Neuronal stem cell (in vitro differentiated cells): ENCODE results near the gene TREH.
"Not testable (repeated sequence)": the region's sequence is repeated elsewhere in the genome, so short reads cannot be mapped to it uniquely, and the experiment has no call there.

Experiments used
- DNase-seq: peaks from one replicate; pipeline ENCODE4 v3.0.0-alpha.2; 2013; ENCODE audit warnings: low spot score
- H2AFZ ChIP-seq: one replicate; pipeline ENCODE4 v1.6.1; 2013; ENCODE audit warnings: mild to moderate bottlenecking, low read length, inconsistent platforms
- H2AK5ac ChIP-seq: 2 replicates; pipeline ENCODE4 v1.6.1; 2013; ENCODE audit warnings: low read depth, mild to moderate bottlenecking, inconsistent platforms, low read length, moderate library complexity, mixed read lengths
- H2BK120ac ChIP-seq: 2 replicates; pipeline ENCODE4 v1.6.1; 2013; ENCODE audit warnings: low read depth, mild to moderate bottlenecking, inconsistent platforms, low read length, moderate library complexity, mixed read lengths
- H2BK12ac ChIP-seq: one replicate; pipeline ENCODE4 v1.6.1; 2013; ENCODE audit warnings: low read length, inconsistent platforms
- H2BK15ac ChIP-seq: 2 replicates; pipeline ENCODE4 v1.6.1; 2013; ENCODE audit warnings: mild to moderate bottlenecking, low read length, inconsistent platforms, mixed read lengths
- H2BK5ac ChIP-seq: one replicate; pipeline ENCODE4 v1.6.1; 2013; ENCODE audit warnings: inconsistent platforms, mild to moderate bottlenecking, low read length, moderate library complexity
- H3K14ac ChIP-seq: one replicate; pipeline ENCODE4 v1.6.1; 2013; ENCODE audit warnings: low read length, inconsistent platforms
- H3K18ac ChIP-seq: 2 replicates; pipeline ENCODE4 v1.6.1; 2013; ENCODE audit warnings: low read length, inconsistent platforms
- H3K23ac ChIP-seq: 2 replicates; pipeline ENCODE4 v1.6.1; 2013; ENCODE audit warnings: low read depth, mild to moderate bottlenecking, mixed read lengths, low read length, inconsistent platforms; ENCODE audit not compliant: poor library complexity
- H3K27ac ChIP-seq: replicated peaks from 3 replicates; pipeline ENCODE4 v1.5.1; 2013; ENCODE audit warnings: low read length, inconsistent platforms
- H3K27me3 ChIP-seq, 3 experiments: 2 replicates each; pipeline ENCODE4 v1.6.1; 2013; ENCODE audit warnings: low read length in 3 of 3, mild to moderate bottlenecking in 2 of 3, inconsistent platforms in 1 of 3, low read depth in 1 of 3, mixed read lengths in 1 of 3, moderate library complexity in 1 of 3; ENCODE audit not compliant: control insufficient read depth in 3 of 3, insufficient read depth in 3 of 3
- H3K36me3 ChIP-seq, 2 donors: replicated peaks in 1 of 2; 2 replicates each; pipeline ENCODE4 v1.6.1; 2013; ENCODE audit warnings: low read length in 2 of 2; ENCODE audit not compliant: control insufficient read depth in 2 of 2, insufficient read depth in 2 of 2
- H3K4ac ChIP-seq: 2 replicates; pipeline ENCODE4 v1.6.1; 2013; ENCODE audit warnings: inconsistent platforms, mild to moderate bottlenecking, low read length, moderate library complexity
- H3K4me1 ChIP-seq, 2 donors: 1 replicate in 1 of 2; 2 replicates in 1 of 2; pipeline ENCODE4 v1.6.1; 2013; ENCODE audit warnings: low read length in 2 of 2, low read depth in 1 of 2; ENCODE audit not compliant: control insufficient read depth in 2 of 2, insufficient read depth in 1 of 2
- H3K4me2 ChIP-seq: one replicate; pipeline ENCODE4 v1.6.1; 2013; ENCODE audit warnings: mild to moderate bottlenecking, low read length, inconsistent platforms; ENCODE audit not compliant: insufficient read depth, poor library complexity, severe bottlenecking
- H3K4me3 ChIP-seq, 2 donors: 2 replicates each; pipeline ENCODE4 v1.5.1; 2013; ENCODE audit warnings: low read length in 2 of 2, mild to moderate bottlenecking in 2 of 2, inconsistent platforms in 1 of 2, moderate library complexity in 1 of 2
- H3K79me1 ChIP-seq: one replicate; pipeline ENCODE4 v1.6.1; 2013; ENCODE audit warnings: low read depth, mild to moderate bottlenecking, inconsistent platforms, low read length, moderate library complexity
- H3K9ac ChIP-seq: one replicate; pipeline ENCODE4 v1.6.1; 2013; ENCODE audit warnings: mild to moderate bottlenecking, low read depth, low read length, inconsistent platforms; ENCODE audit not compliant: poor library complexity
- H3K9me3 ChIP-seq, 2 donors: replicated peaks in 1 of 2; 2 replicates each; pipeline versions ENCODE3 to v1.6.1; 2013; ENCODE audit warnings: low read length in 2 of 2, mild to moderate bottlenecking in 2 of 2, inconsistent platforms in 1 of 2, low read depth in 1 of 2, mixed read lengths in 1 of 2, moderate library complexity in 1 of 2; ENCODE audit not compliant: control insufficient read depth in 2 of 2, insufficient read depth in 1 of 2
- H4K8ac ChIP-seq: one replicate; pipeline ENCODE4 v1.6.1; 2013; ENCODE audit warnings: low read depth, mild to moderate bottlenecking, inconsistent platforms, low read length, moderate library complexity
- H4K91ac ChIP-seq: one replicate; pipeline ENCODE4 v1.6.1; 2013; ENCODE audit warnings: low read length, low read depth, mild to moderate bottlenecking, inconsistent platforms; ENCODE audit not compliant: poor library complexity
- WGBS, 2 donors: extraction: QIAGEN DNeasy Blood & Tissue Kit; methylation state at CpG; one replicate each; pipeline ENCODE4 v1.1.7; 2013; ENCODE audit warnings: missing lambda C conversion rate in 2 of 2, mixed read lengths in 1 of 2; ENCODE audit not compliant: insufficient read length in 2 of 2, insufficient replicate concordance in 1 of 2; ENCODE audit errors: extremely low coverage in 2 of 2; 5-methylcytosine and 5-hydroxymethylcytosine counted together

TREH gene

DNA sequence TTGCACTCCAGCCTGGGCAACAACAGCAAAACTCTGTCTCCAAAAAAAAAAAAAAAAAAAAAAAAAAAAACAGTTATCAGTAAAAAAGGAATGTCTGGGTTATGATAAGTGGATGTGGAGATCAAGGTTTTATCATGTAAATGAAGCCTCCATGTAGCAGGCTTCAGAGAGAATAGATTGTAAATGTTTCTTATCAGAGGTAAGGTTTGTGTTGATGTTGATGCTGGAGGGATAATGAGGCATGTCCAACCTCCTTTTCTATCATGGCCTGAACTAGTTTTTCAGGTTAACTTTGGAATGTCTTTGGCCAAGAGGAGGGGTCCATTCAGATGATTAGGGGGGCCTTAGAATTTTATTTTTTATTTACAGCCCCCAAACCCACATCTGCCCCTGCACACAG, 35.4 kb upstream of the TREH start:
- Histone ChIP-seq H3K18ac (peak overlapping the region; percentile 76), H3K4me2 (no peak overlapping the region), H3K27ac (no peak overlapping the region), H3K23ac (no peak overlapping the region), H2BK120ac (no peak overlapping the region), H2AFZ (peak overlapping the region; percentile 83), H3K14ac (no peak overlapping the region), H3K79me1 (no peaks in the 10 kb centered on the region), H3K9ac (no peak overlapping the region), H4K91ac (no peak overlapping the region), H4K8ac (no peak overlapping the region), H3K36me3 (no peaks in the 10 kb centered on the region), H3K27me3 (no peaks in the 10 kb centered on the region), H3K9me3 (no peaks in the 10 kb centered on the region), H3K4me3 (no peak overlapping the region), H2BK5ac (no peak overlapping the region), H2BK15ac (no peak overlapping the region), H3K4me1 (peaks cover 10 to 12% of the 10 kb centered on the region in 2 donors), H2BK12ac (no peak overlapping the region), H3K4ac (no peak overlapping the region), H2AK5ac (no peak overlapping the region)
- no peak for DNase-seq

DNA sequence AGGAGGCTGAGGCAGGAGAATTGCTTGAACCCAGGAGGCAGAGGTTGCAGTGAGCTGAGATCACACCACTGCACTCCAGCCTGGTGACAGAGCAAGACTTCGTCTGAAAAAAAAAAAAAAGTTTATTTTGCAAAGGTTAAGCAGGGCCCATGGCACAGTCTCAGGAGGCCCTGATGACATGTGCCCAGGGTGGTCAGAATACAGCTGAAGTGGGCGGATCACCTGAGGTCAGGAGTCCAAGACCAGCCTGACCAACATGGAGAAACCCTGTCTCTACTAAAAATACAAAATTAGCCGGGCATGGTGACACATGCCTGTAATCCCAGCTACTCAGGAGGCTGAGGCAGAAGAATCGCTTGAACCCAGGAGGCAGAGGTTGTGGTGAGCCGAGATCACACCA, 35.0 kb upstream of the TREH start:
- H3K14ac ChIP-seq, H3K79me1 ChIP-seq, DNase-seq, H3K36me3 ChIP-seq, H2BK120ac ChIP-seq, H4K91ac ChIP-seq, H3K27ac ChIP-seq, H3K4ac ChIP-seq, H2BK15ac ChIP-seq, H2BK5ac ChIP-seq, H3K4me2 ChIP-seq, H3K9me3 ChIP-seq, H3K4me3 ChIP-seq, H3K27me3 ChIP-seq, H2BK12ac ChIP-seq, H4K8ac ChIP-seq, H3K23ac ChIP-seq, H2AFZ ChIP-seq, H2AK5ac ChIP-seq, H3K18ac ChIP-seq, H3K9ac ChIP-seq: not testable (repeated sequence)
- H3K4me1 ChIP-seq = peaks cover 10 to 11% of the 10 kb centered on the region in 2 donors
- no CpG with 5 or more reads among the region's 5 CpGs for WGBS, 2 donors

DNA sequence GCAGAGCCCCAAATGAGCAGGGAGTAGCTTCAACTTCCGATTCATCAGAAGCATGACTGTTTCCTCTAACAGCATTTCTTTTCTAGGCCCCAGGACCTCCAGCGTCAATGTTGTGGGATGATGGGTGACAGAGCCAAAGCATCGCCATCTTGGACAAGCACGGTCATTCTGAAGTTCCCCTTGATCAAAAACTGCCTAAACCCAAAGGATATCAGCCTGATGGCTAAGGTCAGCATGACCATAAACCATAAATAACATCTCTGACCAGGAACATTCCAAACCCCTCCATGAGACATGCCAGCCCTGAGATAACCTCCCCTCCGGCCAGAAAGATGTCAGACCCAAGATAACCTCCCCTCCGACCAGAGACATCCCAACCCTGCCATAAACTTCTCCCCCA, 28.8 kb upstream of the TREH start:
- Histone ChIP-seq H2BK5ac (no peak overlapping the region), H3K4me2 (no peak overlapping the region), H2BK12ac (no peak overlapping the region), H3K9me3 (no peaks in the 10 kb centered on the region), H3K27me3 (peaks cover 0 to 16% (median 0%) of the 10 kb centered on the region in 3 experiments), H3K4me3 (no peak overlapping the region), H3K4me1 (peaks cover 9 to 14% of the 10 kb centered on the region in 2 donors), H3K27ac (no peak overlapping the region), H3K4ac (no peak overlapping the region), H3K79me1 (no peaks in the 10 kb centered on the region), H2AFZ (no peak overlapping the region), H3K14ac (no peak overlapping the region), H4K8ac (no peak overlapping the region), H3K23ac (no peak overlapping the region), H2AK5ac (no peak overlapping the region), H4K91ac (no peak overlapping the region), H2BK120ac (no peak overlapping the region), H2BK15ac (no peak overlapping the region), H3K36me3 (no peaks in the 10 kb centered on the region), H3K18ac (no peak overlapping the region), H3K9ac (no peak overlapping the region)
- no peak for DNase-seq
- WGBS, 2 donors = no CpG with 5 or more reads among the region's 6 CpGs

DNA sequence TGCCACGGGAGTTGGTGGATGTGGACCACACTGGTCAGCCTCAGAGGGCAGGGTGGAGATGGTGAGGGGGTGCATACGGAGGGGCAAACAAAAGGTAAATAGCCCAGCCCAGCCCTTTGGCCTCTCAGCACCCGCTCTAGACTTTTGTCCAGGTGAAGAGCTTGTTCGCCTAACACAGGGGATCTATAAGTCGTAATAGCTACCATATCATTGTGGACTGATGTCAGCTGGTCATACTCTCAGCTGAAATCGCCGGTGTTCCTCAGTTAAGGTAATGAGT, 27.0 kb upstream of the TREH start:
- Histone ChIP-seq H3K14ac (no peak overlapping the region), H2AFZ (peak overlapping the region; percentile 86), H2BK12ac (no peak overlapping the region), H3K9ac (no peak overlapping the region), H3K4me3 (no peak overlapping the region), H3K4me1 (peaks cover 9 to 12% of the 10 kb centered on the region in 2 donors), H3K4me2 (no peak overlapping the region), H2BK120ac (no peak overlapping the region), H4K91ac (no peak overlapping the region), H3K18ac (peak overlapping the region; percentile 50), H3K27ac (no peak overlapping the region), H3K27me3 (peaks cover 0 to 16% (median 0%) of the 10 kb centered on the region in 3 experiments), H2AK5ac (no peak overlapping the region), H3K4ac (no peak overlapping the region), H3K9me3 (no peaks in the 10 kb centered on the region), H2BK15ac (no peak overlapping the region), H3K23ac (no peak overlapping the region), H3K79me1 (no peaks in the 10 kb centered on the region), H4K8ac (no peak overlapping the region), H3K36me3 (no peaks in the 10 kb centered on the region), H2BK5ac (no peak overlapping the region)
- no peak for DNase-seq
- no CpG with 5 or more reads among the region's 7 CpGs for WGBS, 2 donors
